Measurements from ENCODE around the gene TPI1.

The TPI1 gene

DNA sequence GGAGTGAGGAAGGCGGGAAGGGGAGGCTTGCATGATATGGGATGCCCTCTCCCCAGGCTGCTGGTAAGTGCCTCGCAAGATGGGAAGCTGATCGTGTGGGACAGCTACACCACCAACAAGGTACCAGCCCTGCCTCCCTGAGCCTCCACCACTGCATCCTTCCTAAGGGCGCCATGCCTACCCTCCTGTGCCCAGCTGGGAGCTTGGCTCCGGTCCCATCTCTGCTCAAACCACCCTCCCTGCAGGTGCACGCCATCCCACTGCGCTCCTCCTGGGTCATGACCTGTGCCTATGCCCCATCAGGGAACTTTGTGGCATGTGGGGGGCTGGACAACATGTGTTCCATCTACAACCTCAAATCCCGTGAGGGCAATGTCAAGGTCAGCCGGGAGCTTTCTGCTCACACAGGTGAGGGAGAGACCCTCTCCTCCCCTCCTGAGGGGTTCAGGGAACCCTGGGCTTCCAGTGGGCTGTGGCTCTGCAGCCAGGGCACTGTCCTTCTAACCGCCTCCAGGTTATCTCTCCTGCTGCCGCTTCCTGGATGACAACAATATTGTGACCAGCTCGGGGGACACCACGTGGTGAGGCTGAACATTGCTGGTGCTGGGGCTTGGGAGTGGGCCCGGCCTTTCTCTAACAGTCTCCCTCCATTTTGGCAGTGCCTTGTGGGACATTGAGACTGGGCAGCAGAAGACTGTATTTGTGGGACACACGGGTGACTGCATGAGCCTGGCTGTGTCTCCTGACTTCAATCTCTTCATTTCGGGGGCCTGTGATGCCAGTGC lies 24.0 kb upstream of the TPI1 start:
- no peak for TF ChIP-seq SIN3A (IDR thresholded peaks at IDR 0.05; ENCODE audit: borderline replicate concordance, insufficient read depth, low read length)
- no peak for TF ChIP-seq POLR2AphosphoS5 (IDR thresholded peaks at IDR 0.05; ENCODE audit: low read depth, low read length)
- no peak for TF ChIP-seq TAF1 (IDR thresholded peaks at IDR 0.05; ENCODE audit: borderline replicate concordance, insufficient read depth, low read length)
- TF ChIP-seq, protein P1, sequence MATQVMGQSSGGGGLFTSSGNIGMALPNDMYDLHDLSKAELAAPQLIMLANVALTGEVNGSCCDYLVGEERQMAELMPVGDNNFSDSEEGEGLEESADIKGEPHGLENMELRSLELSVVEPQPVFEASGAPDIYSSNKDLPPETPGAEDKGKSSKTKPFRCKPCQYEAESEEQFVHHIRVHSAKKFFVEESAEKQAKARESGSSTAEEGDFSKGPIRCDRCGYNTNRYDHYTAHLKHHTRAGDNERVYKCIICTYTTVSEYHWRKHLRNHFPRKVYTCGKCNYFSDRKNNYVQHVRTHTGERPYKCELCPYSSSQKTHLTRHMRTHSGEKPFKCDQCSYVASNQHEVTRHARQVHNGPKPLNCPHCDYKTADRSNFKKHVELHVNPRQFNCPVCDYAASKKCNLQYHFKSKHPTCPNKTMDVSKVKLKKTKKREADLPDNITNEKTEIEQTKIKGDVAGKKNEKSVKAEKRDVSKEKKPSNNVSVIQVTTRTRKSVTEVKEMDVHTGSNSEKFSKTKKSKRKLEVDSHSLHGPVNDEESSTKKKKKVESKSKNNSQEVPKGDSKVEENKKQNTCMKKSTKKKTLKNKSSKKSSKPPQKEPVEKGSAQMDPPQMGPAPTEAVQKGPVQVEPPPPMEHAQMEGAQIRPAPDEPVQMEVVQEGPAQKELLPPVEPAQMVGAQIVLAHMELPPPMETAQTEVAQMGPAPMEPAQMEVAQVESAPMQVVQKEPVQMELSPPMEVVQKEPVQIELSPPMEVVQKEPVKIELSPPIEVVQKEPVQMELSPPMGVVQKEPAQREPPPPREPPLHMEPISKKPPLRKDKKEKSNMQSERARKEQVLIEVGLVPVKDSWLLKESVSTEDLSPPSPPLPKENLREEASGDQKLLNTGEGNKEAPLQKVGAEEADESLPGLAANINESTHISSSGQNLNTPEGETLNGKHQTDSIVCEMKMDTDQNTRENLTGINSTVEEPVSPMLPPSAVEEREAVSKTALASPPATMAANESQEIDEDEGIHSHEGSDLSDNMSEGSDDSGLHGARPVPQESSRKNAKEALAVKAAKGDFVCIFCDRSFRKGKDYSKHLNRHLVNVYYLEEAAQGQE (IDR thresholded peaks at IDR 0.05; ENCODE audit: insufficient read depth in 1 of 2, low read depth in 2 of 2, low read length in 2 of 2) = no peak
- TF ChIP-seq FOXP2 (optimal IDR thresholded peaks at IDR 0.05; ENCODE audit: borderline replicate concordance, extremely low read depth, extremely low read length, insufficient read depth) = no peak

DNA sequence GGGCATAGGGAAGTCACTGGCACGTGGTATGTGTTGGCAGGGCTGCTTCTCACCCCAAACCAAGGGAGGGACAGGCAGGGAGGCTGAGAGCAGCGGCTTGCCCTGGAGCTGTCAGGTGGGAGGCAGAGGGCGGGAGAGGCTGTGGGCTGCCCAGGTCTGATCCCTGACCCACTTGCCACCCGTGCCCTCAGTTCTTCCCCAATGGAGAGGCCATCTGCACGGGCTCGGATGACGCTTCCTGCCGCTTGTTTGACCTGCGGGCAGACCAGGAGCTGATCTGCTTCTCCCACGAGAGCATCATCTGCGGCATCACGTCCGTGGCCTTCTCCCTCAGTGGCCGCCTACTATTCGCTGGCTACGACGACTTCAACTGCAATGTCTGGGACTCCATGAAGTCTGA lies 21.9 kb upstream of the TPI1 start:
- TF ChIP-seq POLR2AphosphoS5 (IDR thresholded peaks at IDR 0.05; ENCODE audit: low read depth, low read length) (no peak), FOXP2 (optimal IDR thresholded peaks at IDR 0.05; ENCODE audit: borderline replicate concordance, extremely low read depth, extremely low read length, insufficient read depth) (no peak), SIN3A (IDR thresholded peaks at IDR 0.05; ENCODE audit: borderline replicate concordance, insufficient read depth, low read length) (no peak), TAF1 (IDR thresholded peaks at IDR 0.05; ENCODE audit: borderline replicate concordance, insufficient read depth, low read length) (no peak)
- TF ChIP-seq, protein P1 (IDR thresholded peaks at IDR 0.05; ENCODE audit: insufficient read depth in 1 of 2, low read depth in 2 of 2, low read length in 2 of 2) = no peak

DNA sequence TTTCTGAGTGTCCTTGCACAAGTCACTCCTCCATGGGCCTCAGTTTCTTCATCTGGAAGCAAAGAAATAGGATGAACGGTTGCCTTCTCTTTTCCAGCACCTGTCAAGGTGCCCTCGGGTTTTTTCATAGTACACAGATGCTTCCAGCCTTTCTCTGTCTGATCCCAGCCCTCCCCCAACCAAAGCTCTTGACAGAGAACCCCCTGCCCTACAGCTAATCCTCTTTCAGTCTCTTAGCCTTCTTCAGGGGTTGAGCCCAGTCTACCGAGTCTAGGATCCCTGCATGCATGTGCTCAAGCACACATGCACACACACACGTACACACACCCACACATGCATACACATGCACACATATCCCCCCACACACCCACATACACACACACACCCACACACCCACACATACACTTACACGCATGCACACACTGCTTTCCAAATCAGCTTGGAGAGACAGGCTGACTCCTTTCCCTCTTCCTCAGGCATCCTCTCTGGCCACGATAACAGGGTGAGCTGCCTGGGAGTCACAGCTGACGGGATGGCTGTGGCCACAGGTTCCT lies 20.9 kb upstream of the TPI1 start:
- TF ChIP-seq POLR2AphosphoS5 (IDR thresholded peaks at IDR 0.05; ENCODE audit: low read depth, low read length) (no peak), FOXP2 (optimal IDR thresholded peaks at IDR 0.05; ENCODE audit: borderline replicate concordance, extremely low read depth, extremely low read length, insufficient read depth) (no peak), TAF1 (IDR thresholded peaks at IDR 0.05; ENCODE audit: borderline replicate concordance, insufficient read depth, low read length) (no peak), SIN3A (IDR thresholded peaks at IDR 0.05; ENCODE audit: borderline replicate concordance, insufficient read depth, low read length) (no peak)
- TF ChIP-seq, protein P1 (IDR thresholded peaks at IDR 0.05; ENCODE audit: insufficient read depth in 1 of 2, low read depth in 2 of 2, low read length in 2 of 2) = no peak

DNA sequence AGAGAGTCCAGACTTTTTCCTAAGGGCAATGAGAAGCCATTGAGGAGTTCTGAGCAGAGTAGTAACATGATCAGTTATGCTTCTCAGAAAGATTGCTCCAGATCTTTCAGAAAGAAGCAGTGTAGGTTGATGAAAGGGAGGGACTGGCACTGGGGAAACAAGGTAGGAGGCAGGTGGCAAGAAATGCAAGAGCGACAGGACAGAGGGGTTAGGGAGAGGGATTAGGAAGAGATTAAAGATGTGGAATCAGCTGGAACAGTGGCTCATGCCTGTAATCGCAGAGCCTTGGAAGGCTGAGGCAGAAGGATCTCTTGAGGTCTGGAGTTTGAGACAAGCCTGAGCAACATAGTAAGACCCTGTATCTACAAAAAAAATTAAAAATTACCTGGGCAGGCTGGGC lies 19.7 kb upstream of the TPI1 start:
- TF ChIP-seq FOXP2 (optimal IDR thresholded peaks at IDR 0.05; ENCODE audit: borderline replicate concordance, extremely low read depth, extremely low read length, insufficient read depth) = no peak
- TF ChIP-seq TAF1 (IDR thresholded peaks at IDR 0.05; ENCODE audit: borderline replicate concordance, insufficient read depth, low read length) = no peak
- TF ChIP-seq, protein P1 (IDR thresholded peaks at IDR 0.05; ENCODE audit: insufficient read depth in 1 of 2, low read depth in 2 of 2, low read length in 2 of 2) = no peak
- TF ChIP-seq POLR2AphosphoS5 (IDR thresholded peaks at IDR 0.05; ENCODE audit: low read depth, low read length) = no peak
- no peak for TF ChIP-seq SIN3A (IDR thresholded peaks at IDR 0.05; ENCODE audit: borderline replicate concordance, insufficient read depth, low read length)

All from PFSK-1 (cell line).